NB4 (cell line): ENCODE data around the gene LGMN.

ENCODE experiments used
- DNase-seq: peaks from one replicate; pipeline ENCODE4 v3.0.0; 2010; ENCODE audit warnings: low read depth
- H3K4me3 ChIP-seq: one replicate; pipeline ENCODE4 v1.5.1; 2011; ENCODE audit warnings: mild to moderate bottlenecking, low read depth, low read length, moderate library complexity
- CTCF ChIP-seq: IDR thresholded peaks from one replicate; pipeline ENCODE4 v1.5.1; 2012; ENCODE audit warnings: low read depth, low read length
- MAX ChIP-seq: IDR thresholded peaks from 2 replicates; pipeline ENCODE4 v1.6.1; 2011; ENCODE audit warnings: low read depth, low read length
- MYC ChIP-seq: IDR thresholded peaks from 2 replicates; pipeline ENCODE4 v1.6.1; 2011; ENCODE audit warnings: low read depth, low read length
- POLR2A ChIP-seq: IDR thresholded peaks from 2 replicates; pipeline ENCODE4 v1.6.1; 2011; ENCODE audit warnings: mild to moderate bottlenecking; ENCODE audit not compliant: insufficient read length; ENCODE audit errors: extremely low read depth

Gene LGMN

GRCh38 chr14:92678766-92679165 is 69.7 kb downstream of the LGMN start:
- no peak for TF ChIP-seq MYC
- no peak for TF ChIP-seq MAX
- no peak for TF ChIP-seq POLR2A
- no peak for TF ChIP-seq CTCF
- no peak for DNase-seq
- no peak overlapping the region for H3K4me3 ChIP-seq

- no peak overlapping the region for H3K4me3 ChIP-seq
- TF ChIP-seq MAX (no peak), POLR2A (no peak), CTCF (no peak), MYC (no peak)
- DNase-seq = no peak
Measured at GRCh38 chr14:92677955-92678354, 70.5 kb downstream of the LGMN start.

GRCh38 chr14:92677087-92677668 is 71.2 kb downstream of the LGMN start:
- peak; percentile 97 for DNase-seq
- TF ChIP-seq MYC = no peak
- no peak for TF ChIP-seq MAX
- TF ChIP-seq CTCF = no peak
- TF ChIP-seq POLR2A = no peak

GRCh38 chr14:92676403-92677086 is 71.9 kb downstream of the LGMN start:
- no peak overlapping the region for H3K4me3 ChIP-seq
- no peak for DNase-seq
- TF ChIP-seq MAX (no peak), CTCF (no peak), POLR2A (no peak), MYC (no peak)

More at GRCh38 chr14:92677087-92677668, 71.2 kb downstream of the LGMN start:
- H3K4me3 ChIP-seq = no peak overlapping the region

GRCh38 chr14:92675976-92676375 is 72.5 kb downstream of the LGMN start:
- no peak for TF ChIP-seq POLR2A
- no peak for TF ChIP-seq MAX
- TF ChIP-seq CTCF = no peak
- TF ChIP-seq MYC = no peak
- peak; percentile 56 for DNase-seq
- no peak overlapping the region for H3K4me3 ChIP-seq

- H3K4me3 ChIP-seq = no peak overlapping the region
- DNase-seq = no peak
- no peak for TF ChIP-seq CTCF
- TF ChIP-seq MAX = no peak
- TF ChIP-seq MYC = no peak
- TF ChIP-seq POLR2A = no peak
Measured at GRCh38 chr14:92675421-92675820, 73.0 kb downstream of the LGMN start.
